HepG2 (cell line): Measurements from ENCODE around the gene B3GNT9. TPM values are rescaled to one million over a fixed set of nuclear protein-coding genes. Genes with fewer than 3 reads are reported as not detected.

Source experiments
- AKNA ChIP-seq: sonication (generic); formaldehyde crosslinking; IDR thresholded peaks from 2 replicates; pipeline ENCODE4 v1.4.0; 2020; ENCODE audit warnings: missing genetic modification reagents, borderline replicate concordance
- CENPT ChIP-seq: sonication (generic); formaldehyde crosslinking; IDR thresholded peaks from 2 replicates; pipeline ENCODE4 v1.8.0; 2022; ENCODE audit warnings: low read depth, mild to moderate bottlenecking, moderate library complexity, missing genetic modification reagents
- CHD4 ChIP-seq: fragments of 200-600 bp; sonication (generic); IDR thresholded peaks from 2 replicates; pipeline ENCODE4 v1.7.0; 2017; ENCODE audit warnings: mild to moderate bottlenecking, low read length, borderline replicate concordance
- CSRNP2 ChIP-seq: sonication (generic); formaldehyde crosslinking; conservative IDR thresholded peaks from 2 replicates; pipeline ENCODE4 v1.8.0; 2022; ENCODE audit warnings: low read depth, missing genetic modification reagents
- DBP ChIP-seq: sonication (generic); formaldehyde crosslinking; IDR thresholded peaks from 2 replicates; pipeline ENCODE4 v1.4.0; 2020; ENCODE audit warnings: missing genetic modification reagents; ENCODE audit errors: not compliant biosample characterization
- FIP1L1 ChIP-seq: fragments of 200-400 bp; formaldehyde crosslinking; IDR thresholded peaks from 2 replicates; pipeline ENCODE4 v1.6.1; 2018; ENCODE audit warnings: low read depth, mild to moderate bottlenecking, low read length, moderate library complexity, borderline replicate concordance; ENCODE audit not compliant: insufficient read depth
- GABPA ChIP-seq, 2 experiments: IDR thresholded peaks; 2 replicates each; pipeline ENCODE4 v1.6.1; 2011 to 2016; ENCODE audit warnings: low read depth in 2 of 2, low read length in 1 of 2, missing biosample characterization in 1 of 2, missing genetic modification characterization in 1 of 2
- HNRNPH1 ChIP-seq: fragments of 200-400 bp; formaldehyde crosslinking; optimal IDR thresholded peaks from 2 replicates; pipeline ENCODE3; 2017; ENCODE audit warnings: mild to moderate bottlenecking, low read depth, low read length
- HNRNPUL1 ChIP-seq: fragments of 200-400 bp; formaldehyde crosslinking; IDR thresholded peaks from 2 replicates; pipeline ENCODE4 v1.6.1; 2017; ENCODE audit warnings: low read depth, mild to moderate bottlenecking, low read length, moderate library complexity
- HOXA5 ChIP-seq: sonication (generic); formaldehyde crosslinking; IDR thresholded peaks from 2 replicates; pipeline ENCODE4 v1.4.0; 2020; ENCODE audit warnings: missing genetic modification reagents
- JUN ChIP-seq: sonication (generic); formaldehyde crosslinking; IDR thresholded peaks from 2 replicates; pipeline ENCODE4 v1.4.0; 2020; ENCODE audit warnings: mild to moderate bottlenecking, missing genetic modification reagents
- MED13 ChIP-seq: sonication (generic); formaldehyde crosslinking; IDR thresholded peaks from 2 replicates; pipeline ENCODE4 v1.5.0; 2020; ENCODE audit warnings: missing genetic modification reagents
- PHF20 ChIP-seq: sonication (generic); formaldehyde crosslinking; IDR thresholded peaks from 2 replicates; pipeline ENCODE4 v1.5.0; 2020; ENCODE audit warnings: mild to moderate bottlenecking, missing genetic modification reagents
- RARG ChIP-seq: sonication (generic); formaldehyde crosslinking; IDR thresholded peaks from 2 replicates; pipeline ENCODE4 v1.4.0; 2020; ENCODE audit warnings: low read depth, mild to moderate bottlenecking, missing genetic modification reagents
- SETDB1 ChIP-seq: sonication (generic); formaldehyde crosslinking; IDR thresholded peaks from 2 replicates; pipeline ENCODE4 v1.5.1; 2020; ENCODE audit warnings: missing genetic modification reagents, mild to moderate bottlenecking, borderline replicate concordance
- SRY ChIP-seq: sonication (generic); formaldehyde crosslinking; IDR thresholded peaks from 2 replicates; pipeline ENCODE4 v1.8.0; 2022; ENCODE audit warnings: mild to moderate bottlenecking, missing genetic modification reagents
- TFAP4 ChIP-seq: sonication (generic); IDR thresholded peaks from 2 replicates; pipeline ENCODE4 v1.6.1; 2016; ENCODE audit warnings: low read depth, borderline replicate concordance
- ZC3H4 ChIP-seq: sonication (generic); formaldehyde crosslinking; IDR thresholded peaks from 2 replicates; pipeline ENCODE4 v1.4.0; 2020; ENCODE audit warnings: missing genetic modification reagents, borderline replicate concordance
- ZNF577 ChIP-seq: sonication (generic); formaldehyde crosslinking; IDR thresholded peaks from 2 replicates; pipeline ENCODE4 v1.4.0; 2020; ENCODE audit warnings: mild to moderate bottlenecking, low read depth, missing genetic modification reagents, borderline replicate concordance
- ZNF672 ChIP-seq: sonication (generic); formaldehyde crosslinking; IDR thresholded peaks from 2 replicates; pipeline ENCODE4 v1.8.1; 2022; ENCODE audit warnings: missing genetic modification reagents
- polyA plus RNA-seq, 8 experiments: library from polyadenylated mRNA; depleted of rRNA in 3 of 8; stranded (reverse) in 7 of 8; unstranded in 1 of 8; fragments of >200 nt; fragmentation: Illumina TruSeq in 4 of 8; extraction: Trizol in 4 of 8; gene quantifications; 2 replicates each; pipeline versions ENCODE4 v1.2.1 to v1.2.3, GENCODE V29; 2011 to 2016; ENCODE audit warnings: low read depth in 4 of 8, missing spikeins in 1 of 8, mixed read lengths in 1 of 8; ENCODE audit not compliant: insufficient read depth in 1 of 8
- total RNA-seq, 5 experiments: library from RNA; depleted of rRNA; stranded (reverse); fragments of >200 nt; fragmentation: Illumina TruSeq; extraction: Trizol; gene quantifications; 2 replicates each; pipeline ENCODE4 v1.2.3, GENCODE V29; 2016; ENCODE audit warnings: low read depth in 1 of 5

B3GNT9 gene
- total and polyA plus RNA-seq, 2 of the 13 experiments (the other 11 are each of a cell fraction or from before 2014, with no cell fraction given): 1.5 to 3.1 TPM

GRCh38 chr16:67155295-67156142 is 4.7 kb upstream of the B3GNT9 start (continued):
- TF ChIP-seq AKNA (CRISPR knock-in tag) (no peak), CSRNP2 (CRISPR knock-in tag) (no peak), PHF20 (peak; percentile 27; the same call in 1 of the 2 replicates), GABPA (IDR thresholded peaks at IDR 0.05; ENCODE audit: low read depth, low read length) (no peak), GABPA (CRISPR knock-in tag; IDR thresholded peaks at IDR 0.05; ENCODE audit: low read depth) (no peak), HNRNPUL1 (no peak), HNRNPH1 (no peak), ZNF577 (CRISPR knock-in tag) (peak; percentile 55; the same call in 1 of the 2 replicates), DBP (CRISPR knock-in tag) (peak; percentile 88), CHD4 (no peak), ZNF672 (CRISPR knock-in tag) (no peak), CENPT (CRISPR knock-in tag) (peak; percentile 18; the same call in 1 of the 2 replicates), SETDB1 (CRISPR knock-in tag) (no peak), TFAP4 (peak; percentile 73; the same call in 1 of the 2 replicates), FIP1L1 (no peak), HOXA5 (CRISPR knock-in tag) (no peak), ZC3H4 (CRISPR knock-in tag) (no peak), RARG (CRISPR knock-in tag) (no peak), MED13 (CRISPR knock-in tag) (no peak), JUN (CRISPR knock-in tag) (no peak), SRY (CRISPR knock-in tag) (no peak)
